Measurements from ENCODE around the gene BBX.

GRCh38 chr3:107685383-107685782 lies 162.6 kb downstream of the BBX start:
- no peak for TF ChIP-seq CTCF (conservative IDR thresholded peaks at IDR 0.05; ENCODE audit: low read depth, low read length)
- no peak for TF ChIP-seq EZH2 (IDR thresholded peaks at IDR 0.05; ENCODE audit: low read length, unreplicated experiment)
